Aorta (tissue), 5 donors: ENCODE data around the gene EMCN. TPM values are rescaled to one million over a fixed set of nuclear protein-coding genes. Genes with fewer than 3 reads are reported as not detected.

Source experiments
- ATAC-seq: fragments of 200-7000 bp; cut with Tn5 transposase; one replicate; pipeline ENCODE4 v1.9.1; 2022; ENCODE audit warnings: moderate library complexity; ENCODE audit not compliant: low FRiP score
- DNase-seq, 2 donors: peaks; one replicate each; pipeline ENCODE4 v3.0.0-alpha.2; 2020
- H3K27ac ChIP-seq, 2 donors: one replicate each; pipeline ENCODE4 v1.5.1; 2013; ENCODE audit warnings: low read length in 2 of 2, mild to moderate bottlenecking in 2 of 2, moderate library complexity in 2 of 2, control low read depth in 1 of 2, inconsistent platforms in 1 of 2, low read depth in 1 of 2
- H3K27me3 ChIP-seq, 2 donors: one replicate each; pipeline ENCODE4 v1.6.1; 2013; ENCODE audit warnings: control low read depth in 1 of 2, low read length in 1 of 2, mild to moderate bottlenecking in 1 of 2, moderate library complexity in 1 of 2; ENCODE audit not compliant: insufficient read depth in 2 of 2, control insufficient read depth in 1 of 2
- H3K36me3 ChIP-seq, 2 donors: one replicate each; pipeline ENCODE4 v1.6.1; 2013; ENCODE audit warnings: control low read depth in 1 of 2, low read length in 1 of 2, mild to moderate bottlenecking in 1 of 2; ENCODE audit not compliant: insufficient read depth in 2 of 2, control insufficient read depth in 1 of 2
- H3K4me1 ChIP-seq, 2 donors: one replicate each; pipeline ENCODE4 v1.6.1; 2013; ENCODE audit warnings: low read length in 2 of 2, control low read depth in 1 of 2, mild to moderate bottlenecking in 1 of 2, moderate library complexity in 1 of 2; ENCODE audit not compliant: insufficient read depth in 2 of 2, control insufficient read depth in 1 of 2
- H3K4me3 ChIP-seq, 2 donors: one replicate each; pipeline ENCODE4 v1.5.1; 2013; ENCODE audit warnings: low read length in 2 of 2, control low read depth in 1 of 2, mild to moderate bottlenecking in 1 of 2
- H3K9me3 ChIP-seq: one replicate; pipeline ENCODE4 v1.6.1; 2013; ENCODE audit warnings: mild to moderate bottlenecking, low read length; ENCODE audit not compliant: control insufficient read depth
- WGBS, 2 donors: extraction: QIAGEN DNeasy Blood & Tissue Kit; methylation state at CpG; one replicate each; pipeline ENCODE4 v1.1.7; 2013; 5-methylcytosine and 5-hydroxymethylcytosine counted together
- intact Hi-C, 2 donors: fragments of 100-400 bp; cut with DNase I; formaldehyde crosslinking; loops; one replicate each; pipeline versions ENCODE4 v1.14.2 to v1.15.0; 2022
- polyA plus RNA-seq, 2 donors: library from polyadenylated mRNA; stranded (reverse); fragments of 200-250 nt; gene quantifications; one replicate each; pipeline ENCODE4 v1.2.3, GENCODE V29; 2013
- total RNA-seq, 2 donors: library from RNA; stranded (reverse); fragmentation: NEBNext Ultra II Directional; extraction: Animal tissue kit (Norgen Biotek cat#: 25700); gene quantifications; one replicate each; pipeline ENCODE4 v1.2.1, GENCODE V29; 2021
- donor health status: healthy with polysubstance abuse.
- donor health status: Bipolar disorder and iron deficiency.
- donor health status: DM: no; HTN: no; CAD: no.
- donor health status: DM: no; HTN: no; CAD: no.
- donor health status: DM: yes; HTN: yes; CAD: no.

EMCN gene
- total and polyA plus RNA-seq, 4 donors: 0.05 to 78.1 (median 14.0) TPM

- Histone ChIP-seq H3K9me3 (no peaks in the 10 kb centered on the region), H3K4me3 (no peak overlapping the region), H3K27me3 (no peaks in the 10 kb centered on the region), H3K36me3 (no peaks in the 10 kb centered on the region), H3K4me1 (peaks cover 0 to 3% of the 10 kb centered on the region in 2 donors), H3K27ac (no peak overlapping the region)
- ATAC-seq (no peak), DNase-seq (no peak)
- intact Hi-C loops: no loop called here
- WGBS, 2 donors: 1 to 5% methylated on average over 3 of the region's 3 CpGs
These were observed 9.1 kb downstream of the EMCN start for GRCh38 chr4:100508691-100509090.

DNA sequence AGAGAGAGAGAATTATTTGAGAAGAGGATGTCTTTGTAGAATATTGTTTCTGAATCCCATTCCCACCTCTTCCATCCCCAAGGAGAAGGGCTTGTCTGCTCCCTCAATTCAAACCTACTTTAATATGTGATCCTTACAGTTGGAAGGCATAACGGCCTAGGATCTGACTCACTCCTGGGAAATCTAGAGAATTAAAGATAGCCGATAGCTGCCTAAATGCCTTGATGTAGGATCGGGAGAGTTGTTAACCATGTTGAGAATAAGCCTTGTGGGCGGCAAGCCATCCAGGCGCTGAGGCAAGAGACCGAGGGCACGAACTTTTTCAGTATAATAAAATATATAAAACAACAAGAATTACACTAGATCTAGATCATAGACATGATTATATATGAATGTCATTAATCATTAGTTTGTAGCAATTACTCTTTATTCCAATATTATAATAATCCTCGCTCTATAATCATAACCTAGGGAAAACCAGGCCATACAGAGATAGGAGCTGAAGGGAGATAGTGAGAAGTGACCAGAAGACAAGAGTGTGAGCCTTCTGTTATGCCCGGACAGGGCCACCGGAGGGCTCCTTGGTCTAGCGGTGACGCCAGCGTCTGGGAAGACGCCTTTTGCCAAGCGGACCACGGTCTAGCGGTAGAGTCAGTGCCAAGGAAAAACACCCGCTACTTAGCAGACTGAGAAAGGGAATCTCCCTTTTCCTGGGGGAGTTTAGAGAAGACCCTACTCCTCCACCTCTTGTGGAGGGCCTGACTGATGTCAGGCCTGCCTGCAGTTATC, 13.5 kb downstream of the EMCN start:
- Histone ChIP-seq H3K4me1 (no peaks in the 10 kb centered on the region), H3K4me3 (no peak overlapping the region), H3K36me3 (no peaks in the 10 kb centered on the region), H3K27ac (no peak overlapping the region), H3K9me3 (no peaks in the 10 kb centered on the region), H3K27me3 (no peaks in the 10 kb centered on the region)
- 85 to 88% methylated on average over 18 of the region's 18 CpGs for WGBS, 2 donors
- DNase-seq: no peak
- intact Hi-C loops: no loop called here
- no peak for ATAC-seq

DNA sequence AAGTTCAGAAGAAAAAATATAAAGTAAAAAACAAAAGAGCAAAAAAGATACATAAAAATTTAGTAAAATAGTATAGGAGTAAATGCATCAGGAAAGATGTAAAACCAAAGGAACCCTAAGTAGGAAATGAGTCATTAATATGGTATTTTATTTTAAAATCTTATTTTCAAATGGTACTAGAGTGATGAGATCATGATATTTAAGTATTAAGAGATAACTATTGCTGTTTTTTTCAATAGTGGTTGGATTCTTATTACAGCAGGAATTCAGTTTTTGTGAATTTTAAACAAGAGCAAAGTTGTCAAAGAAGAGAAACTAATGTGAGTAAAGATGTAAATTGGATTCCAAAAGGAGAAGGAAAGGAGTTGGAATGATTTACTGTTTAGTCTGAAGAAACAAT, 20.0 kb downstream of the EMCN start:
- no peaks in the 10 kb centered on the region for H3K4me1 ChIP-seq
- no peaks in the 10 kb centered on the region for H3K27me3 ChIP-seq
- H3K27ac ChIP-seq: no peak overlapping the region
- intact Hi-C loops: no loop called here
- no peaks in the 10 kb centered on the region for H3K36me3 ChIP-seq
- no peaks in the 10 kb centered on the region for H3K9me3 ChIP-seq
- ATAC-seq (no peak), DNase-seq (no peak)
- H3K4me3 ChIP-seq: no peak overlapping the region

DNA sequence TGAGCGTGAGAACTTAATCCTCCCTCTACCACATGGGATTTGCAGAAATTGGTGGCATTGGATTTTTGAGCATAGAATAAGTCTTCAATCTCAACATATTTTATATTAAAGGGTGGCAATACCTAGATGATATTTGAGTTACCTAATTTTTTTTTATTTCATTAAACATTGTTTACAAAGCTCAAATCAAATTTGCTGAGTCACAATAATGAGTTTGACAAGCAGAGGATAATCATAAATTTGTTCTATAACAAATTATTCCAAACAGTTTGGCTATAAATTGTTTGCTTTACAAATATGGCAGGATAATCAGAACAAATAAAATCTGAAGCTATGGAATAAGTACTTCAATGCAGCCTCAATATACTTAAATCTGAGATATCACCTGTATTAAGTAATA, 22.7 kb downstream of the EMCN start:
- no peak overlapping the region for H3K27ac ChIP-seq
- no peak for DNase-seq
- intact Hi-C loops: no loop called here
- no peak overlapping the region for H3K4me3 ChIP-seq
- 93% methylated on average over 1 of the region's 1 CpG for WGBS, 2 donors
- no peaks in the 10 kb centered on the region for H3K4me1 ChIP-seq
- H3K9me3 ChIP-seq: peaks cover 5% of the 10 kb centered on the region
- H3K27me3 ChIP-seq: no peaks in the 10 kb centered on the region
- no peak for ATAC-seq
- H3K36me3 ChIP-seq: no peaks in the 10 kb centered on the region

DNA sequence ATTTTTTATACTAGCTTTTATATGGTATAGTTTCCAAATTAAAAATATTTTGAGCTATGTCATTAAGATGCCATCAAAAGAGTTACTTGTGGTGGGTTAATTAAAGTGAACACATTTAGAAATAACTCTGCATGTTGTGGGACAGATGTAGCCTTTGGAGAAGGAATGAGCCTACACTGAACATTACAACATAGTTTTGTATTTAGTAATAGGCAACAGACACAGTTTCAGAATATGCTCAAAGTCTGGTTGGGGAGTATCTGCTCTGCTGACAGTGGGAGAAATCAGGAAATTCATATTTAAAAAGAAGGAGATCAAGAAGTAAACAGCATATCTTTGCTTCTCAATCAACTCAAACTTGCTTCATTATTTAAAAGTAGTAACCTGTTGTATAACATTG, 23.7 kb downstream of the EMCN start:
- DNase-seq: no peak
- intact Hi-C loops: no loop called here

DNA sequence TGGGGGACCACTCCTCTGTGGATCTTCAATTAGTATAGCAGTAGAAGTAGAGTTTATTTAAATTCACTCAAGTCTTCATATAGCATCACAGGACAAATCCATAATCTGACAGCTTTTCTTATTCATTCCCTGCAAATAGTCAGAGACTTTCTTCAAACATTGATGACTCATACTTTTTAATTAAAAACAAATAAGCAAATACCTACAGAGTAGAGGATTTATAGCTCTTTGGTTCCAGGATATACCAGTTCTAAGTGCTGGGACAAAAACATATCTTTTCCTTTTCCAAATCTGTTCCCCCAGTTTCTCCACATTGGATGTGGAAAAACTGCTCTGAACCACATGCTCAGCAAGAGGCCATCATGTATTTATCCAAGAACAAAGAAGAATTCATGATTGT, 24.1 kb downstream of the EMCN start:
- intact Hi-C loops: no loop called here

More for the DNA sequence above, 23.7 kb downstream of the EMCN start:
- no peaks in the 10 kb centered on the region for H3K36me3 ChIP-seq
- no peak overlapping the region for H3K4me3 ChIP-seq
- H3K27me3 ChIP-seq: no peaks in the 10 kb centered on the region
- no peaks in the 10 kb centered on the region for H3K4me1 ChIP-seq
- no peak overlapping the region for H3K27ac ChIP-seq
- peaks cover 5% of the 10 kb centered on the region for H3K9me3 ChIP-seq
- no peak for ATAC-seq

GRCh38 chr4:100492129-100492528, 25.7 kb downstream of the EMCN start:
- Histone ChIP-seq H3K36me3 (no peaks in the 10 kb centered on the region), H3K4me3 (no peak overlapping the region), H3K27ac (no peak overlapping the region), H3K9me3 (peaks cover 5% of the 10 kb centered on the region), H3K27me3 (no peaks in the 10 kb centered on the region), H3K4me1 (no peaks in the 10 kb centered on the region)
- intact Hi-C loops: no loop called here
- ATAC-seq (no peak), DNase-seq (no peak)

More for the DNA sequence above, 24.1 kb downstream of the EMCN start:
- DNase-seq (no peak), ATAC-seq (no peak)
- peaks cover 5% of the 10 kb centered on the region for H3K9me3 ChIP-seq
- no peak overlapping the region for H3K27ac ChIP-seq
- H3K4me1 ChIP-seq: no peaks in the 10 kb centered on the region
- H3K4me3 ChIP-seq: no peak overlapping the region
- H3K27me3 ChIP-seq: no peaks in the 10 kb centered on the region
- H3K36me3 ChIP-seq: no peaks in the 10 kb centered on the region

GRCh38 chr4:100489305-100489704, 28.5 kb downstream of the EMCN start:
- Histone ChIP-seq H3K4me3 (no peak overlapping the region), H3K27ac (no peak overlapping the region), H3K36me3 (no peaks in the 10 kb centered on the region), H3K4me1 (no peaks in the 10 kb centered on the region), H3K27me3 (no peaks in the 10 kb centered on the region), H3K9me3 (peaks cover 5% of the 10 kb centered on the region)
- no peak for DNase-seq
- intact Hi-C loops: no loop called here
- ATAC-seq: no peak

- no peaks in the 10 kb centered on the region for H3K27me3 ChIP-seq
- ATAC-seq (no peak), DNase-seq (no peak)
- H3K9me3 ChIP-seq: peaks cover 3% of the 10 kb centered on the region
- H3K36me3 ChIP-seq: no peaks in the 10 kb centered on the region
- H3K4me1 ChIP-seq: no peaks in the 10 kb centered on the region
- no peak overlapping the region for H3K4me3 ChIP-seq
- intact Hi-C loops: no loop called here
- 82 to 91% methylated on average over 3 of the region's 3 CpGs for WGBS, 2 donors
- no peak overlapping the region for H3K27ac ChIP-seq
These were observed 31.3 kb downstream of the EMCN start for GRCh38 chr4:100486496-100486895.
